ENCODE data around the gene SMIM36.
"Not testable (repeated sequence)": the region's sequence is repeated elsewhere in the genome, so short reads cannot be mapped to it uniquely, and the experiment has no call there.

Gene SMIM36

DNA sequence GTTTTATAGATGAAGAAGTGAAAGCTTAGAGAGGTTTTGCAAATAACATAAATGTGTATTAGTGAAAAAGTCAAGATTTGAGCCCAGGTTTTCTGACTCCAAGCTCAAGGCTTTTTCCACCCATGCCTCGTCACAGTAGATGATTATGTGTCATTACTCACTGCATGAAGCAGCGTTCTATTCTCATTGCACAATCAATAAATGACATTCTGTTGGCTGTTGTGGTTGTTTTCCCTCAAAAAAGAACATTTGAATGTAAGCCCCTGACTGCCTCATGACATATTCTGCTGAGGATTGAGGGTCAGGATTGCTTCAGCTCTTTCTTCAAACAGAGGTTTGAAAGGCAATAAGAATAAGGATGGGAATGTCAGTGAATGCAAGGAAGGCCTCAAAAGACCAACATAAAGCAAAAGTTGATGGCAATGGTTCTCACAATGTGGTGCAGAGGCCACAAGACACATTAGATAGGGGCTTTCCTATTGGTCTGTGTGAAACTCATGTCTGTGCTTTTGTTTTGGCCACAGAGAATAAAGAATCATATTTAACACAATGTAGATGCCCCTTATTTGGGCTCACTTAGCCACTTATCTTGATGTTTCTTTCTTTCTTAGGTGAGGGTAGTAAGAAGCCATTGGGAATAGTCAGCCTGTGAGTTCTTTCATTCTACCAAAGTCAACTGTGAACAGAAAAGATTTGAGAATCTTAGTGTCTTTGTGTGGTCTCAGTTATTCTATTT, 84.2 kb downstream of the SMIM36 start:
- ATAC-seq, result no peak
- TF ChIP-seq, protein P1, sequence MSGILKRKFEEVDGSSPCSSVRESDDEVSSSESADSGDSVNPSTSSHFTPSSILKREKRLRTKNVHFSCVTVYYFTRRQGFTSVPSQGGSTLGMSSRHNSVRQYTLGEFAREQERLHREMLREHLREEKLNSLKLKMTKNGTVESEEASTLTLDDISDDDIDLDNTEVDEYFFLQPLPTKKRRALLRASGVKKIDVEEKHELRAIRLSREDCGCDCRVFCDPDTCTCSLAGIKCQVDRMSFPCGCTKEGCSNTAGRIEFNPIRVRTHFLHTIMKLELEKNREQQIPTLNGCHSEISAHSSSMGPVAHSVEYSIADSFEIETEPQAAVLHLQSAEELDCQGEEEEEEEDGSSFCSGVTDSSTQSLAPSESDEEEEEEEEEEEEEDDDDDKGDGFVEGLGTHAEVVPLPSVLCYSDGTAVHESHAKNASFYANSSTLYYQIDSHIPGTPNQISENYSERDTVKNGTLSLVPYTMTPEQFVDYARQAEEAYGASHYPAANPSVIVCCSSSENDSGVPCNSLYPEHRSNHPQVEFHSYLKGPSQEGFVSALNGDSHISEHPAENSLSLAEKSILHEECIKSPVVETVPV (CRISPR knock-in tag; IDR thresholded peaks at IDR 0.05), result no peak
- no peak for TF ChIP-seq TOX (CRISPR knock-in tag; IDR thresholded peaks at IDR 0.05; ENCODE audit: borderline replicate concordance)
- no peak for TF ChIP-seq ZNF70 (CRISPR knock-in tag; IDR thresholded peaks at IDR 0.05)
- TF ChIP-seq ZFP3 (CRISPR knock-in tag; IDR thresholded peaks at IDR 0.05), result no peak
- TF ChIP-seq ESRRG (CRISPR knock-in tag; IDR thresholded peaks at IDR 0.05), result no peak
- TF ChIP-seq, protein P2, sequence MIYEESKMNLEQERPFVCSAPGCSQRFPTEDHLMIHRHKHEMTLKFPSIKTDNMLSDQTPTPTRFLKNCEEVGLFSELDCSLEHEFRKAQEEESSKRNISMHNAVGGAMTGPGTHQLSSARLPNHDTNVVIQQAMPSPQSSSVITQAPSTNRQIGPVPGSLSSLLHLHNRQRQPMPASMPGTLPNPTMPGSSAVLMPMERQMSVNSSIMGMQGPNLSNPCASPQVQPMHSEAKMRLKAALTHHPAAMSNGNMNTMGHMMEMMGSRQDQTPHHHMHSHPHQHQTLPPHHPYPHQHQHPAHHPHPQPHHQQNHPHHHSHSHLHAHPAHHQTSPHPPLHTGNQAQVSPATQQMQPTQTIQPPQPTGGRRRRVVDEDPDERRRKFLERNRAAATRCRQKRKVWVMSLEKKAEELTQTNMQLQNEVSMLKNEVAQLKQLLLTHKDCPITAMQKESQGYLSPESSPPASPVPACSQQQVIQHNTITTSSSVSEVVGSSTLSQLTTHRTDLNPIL (CRISPR knock-in tag; IDR thresholded peaks at IDR 0.05; ENCODE audit: low read depth), result no peak
- TF ChIP-seq ISL1 (CRISPR knock-in tag; IDR thresholded peaks at IDR 0.05), result no peak
- TF ChIP-seq CSDC2 (CRISPR knock-in tag; IDR thresholded peaks at IDR 0.05), result no peak
- no peak for TF ChIP-seq ZNF8 (CRISPR knock-in tag; IDR thresholded peaks at IDR 0.05)
- no peak for TF ChIP-seq RARB (CRISPR knock-in tag; IDR thresholded peaks at IDR 0.05)
- TF ChIP-seq BACH2 (CRISPR knock-in tag; IDR thresholded peaks at IDR 0.05; ENCODE audit: borderline replicate concordance), result no peak
- TF ChIP-seq OSR1 (CRISPR knock-in tag; IDR thresholded peaks at IDR 0.05), result no peak
- no peak for TF ChIP-seq ZFP30 (CRISPR knock-in tag; IDR thresholded peaks at IDR 0.05)
- TF ChIP-seq ZNF565 (CRISPR knock-in tag; conservative IDR thresholded peaks at IDR 0.05; ENCODE audit: low read depth), result no peak
- no peak for TF ChIP-seq ZC3H10 (CRISPR knock-in tag; IDR thresholded peaks at IDR 0.05)
- no peak for TF ChIP-seq SNAI2 (CRISPR knock-in tag; IDR thresholded peaks at IDR 0.05)
- no peak for TF ChIP-seq ARNTL (CRISPR knock-in tag; IDR thresholded peaks at IDR 0.05; ENCODE audit: borderline replicate concordance, low read depth)

DNA sequence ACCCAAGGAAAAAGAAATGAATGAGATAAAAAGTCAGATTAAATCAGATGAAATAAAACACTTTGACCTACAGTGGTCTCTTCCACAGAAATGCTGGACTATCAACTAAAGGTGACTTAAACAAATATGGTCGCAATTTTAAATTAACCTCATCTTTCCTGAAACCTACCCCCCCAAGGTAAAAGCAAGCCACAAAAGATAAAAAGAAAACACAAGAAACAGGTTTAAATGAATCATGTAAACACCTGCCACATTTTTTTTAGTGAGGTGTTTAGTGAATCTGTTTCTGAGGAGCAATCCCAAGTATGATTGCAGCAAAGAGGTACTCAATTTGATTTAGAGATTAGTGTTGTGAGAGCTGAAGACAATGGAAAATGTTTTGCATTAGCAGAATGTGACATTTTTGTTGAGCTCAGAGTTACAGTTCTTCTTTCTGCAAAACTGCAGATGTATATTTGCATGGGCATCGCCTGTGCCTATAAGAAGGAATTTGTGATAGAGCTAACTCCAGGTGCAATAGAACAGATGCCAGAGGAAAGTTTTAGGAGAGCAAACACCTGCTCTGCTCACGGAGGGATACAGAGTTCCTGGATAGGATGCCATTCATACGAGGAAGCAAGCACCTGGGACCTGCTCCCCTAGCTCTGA, 86.2 kb downstream of the SMIM36 start:
- no peak for TF ChIP-seq ZC3H10 (CRISPR knock-in tag; IDR thresholded peaks at IDR 0.05)
- ATAC-seq, result no peak

DNA sequence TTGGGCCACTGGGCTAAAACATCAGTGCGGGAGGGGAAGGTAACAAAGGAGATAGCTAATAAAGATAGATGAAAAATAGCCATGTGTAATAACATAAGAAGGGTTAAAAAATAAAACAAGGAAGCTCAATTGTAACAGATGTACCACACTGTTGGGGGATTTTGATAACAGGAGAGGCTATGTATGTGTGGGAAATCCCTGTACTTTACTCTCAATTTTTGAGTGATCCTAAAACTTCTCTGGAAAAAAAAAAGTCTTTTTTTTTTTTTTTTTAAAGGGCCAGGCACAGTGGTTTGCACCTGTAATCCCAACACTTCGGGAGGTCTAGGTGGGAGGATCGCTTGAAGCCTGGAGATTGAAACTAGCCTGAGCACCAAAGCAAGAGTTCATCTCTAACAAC, 87.7 kb downstream of the SMIM36 start:
- TF ChIP-seq SNAI2 (CRISPR knock-in tag; IDR thresholded peaks at IDR 0.05) (no peak), ZC3H10 (CRISPR knock-in tag; IDR thresholded peaks at IDR 0.05) (no peak), ARNTL (CRISPR knock-in tag; IDR thresholded peaks at IDR 0.05; ENCODE audit: borderline replicate concordance, low read depth) (no peak), ZNF70 (CRISPR knock-in tag; IDR thresholded peaks at IDR 0.05) (no peak), OSR1 (CRISPR knock-in tag; IDR thresholded peaks at IDR 0.05) (no peak), TCF4 (CRISPR knock-in tag; IDR thresholded peaks at IDR 0.05; ENCODE audit: borderline replicate concordance) (no peak), ZNF8 (CRISPR knock-in tag; IDR thresholded peaks at IDR 0.05) (no peak), ESRRG (CRISPR knock-in tag; IDR thresholded peaks at IDR 0.05) (no peak), PPARA (CRISPR knock-in tag; IDR thresholded peaks at IDR 0.05; ENCODE audit: borderline replicate concordance) (no peak), RARB (CRISPR knock-in tag; IDR thresholded peaks at IDR 0.05) (no peak), ZNF565 (CRISPR knock-in tag; conservative IDR thresholded peaks at IDR 0.05; ENCODE audit: low read depth) (no peak), ZFP3 (CRISPR knock-in tag; IDR thresholded peaks at IDR 0.05) (no peak)
- TF ChIP-seq, protein P3, sequence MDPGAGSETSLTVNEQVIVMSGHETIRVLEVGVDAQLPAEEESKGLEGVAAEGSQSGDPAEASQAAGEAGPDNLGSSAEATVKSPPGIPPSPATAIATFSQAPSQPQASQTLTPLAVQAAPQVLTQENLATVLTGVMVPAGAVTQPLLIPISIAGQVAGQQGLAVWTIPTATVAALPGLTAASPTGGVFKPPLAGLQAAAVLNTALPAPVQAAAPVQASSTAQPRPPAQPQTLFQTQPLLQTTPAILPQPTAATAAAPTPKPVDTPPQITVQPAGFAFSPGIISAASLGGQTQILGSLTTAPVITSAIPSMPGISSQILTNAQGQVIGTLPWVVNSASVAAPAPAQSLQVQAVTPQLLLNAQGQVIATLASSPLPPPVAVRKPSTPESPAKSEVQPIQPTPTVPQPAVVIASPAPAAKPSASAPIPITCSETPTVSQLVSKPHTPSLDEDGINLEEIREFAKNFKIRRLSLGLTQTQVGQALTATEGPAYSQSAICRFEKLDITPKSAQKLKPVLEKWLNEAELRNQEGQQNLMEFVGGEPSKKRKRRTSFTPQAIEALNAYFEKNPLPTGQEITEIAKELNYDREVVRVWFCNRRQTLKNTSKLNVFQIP (CRISPR knock-in tag; IDR thresholded peaks at IDR 0.05; ENCODE audit: borderline replicate concordance, low read depth), result no peak
- TF ChIP-seq, protein P4, sequence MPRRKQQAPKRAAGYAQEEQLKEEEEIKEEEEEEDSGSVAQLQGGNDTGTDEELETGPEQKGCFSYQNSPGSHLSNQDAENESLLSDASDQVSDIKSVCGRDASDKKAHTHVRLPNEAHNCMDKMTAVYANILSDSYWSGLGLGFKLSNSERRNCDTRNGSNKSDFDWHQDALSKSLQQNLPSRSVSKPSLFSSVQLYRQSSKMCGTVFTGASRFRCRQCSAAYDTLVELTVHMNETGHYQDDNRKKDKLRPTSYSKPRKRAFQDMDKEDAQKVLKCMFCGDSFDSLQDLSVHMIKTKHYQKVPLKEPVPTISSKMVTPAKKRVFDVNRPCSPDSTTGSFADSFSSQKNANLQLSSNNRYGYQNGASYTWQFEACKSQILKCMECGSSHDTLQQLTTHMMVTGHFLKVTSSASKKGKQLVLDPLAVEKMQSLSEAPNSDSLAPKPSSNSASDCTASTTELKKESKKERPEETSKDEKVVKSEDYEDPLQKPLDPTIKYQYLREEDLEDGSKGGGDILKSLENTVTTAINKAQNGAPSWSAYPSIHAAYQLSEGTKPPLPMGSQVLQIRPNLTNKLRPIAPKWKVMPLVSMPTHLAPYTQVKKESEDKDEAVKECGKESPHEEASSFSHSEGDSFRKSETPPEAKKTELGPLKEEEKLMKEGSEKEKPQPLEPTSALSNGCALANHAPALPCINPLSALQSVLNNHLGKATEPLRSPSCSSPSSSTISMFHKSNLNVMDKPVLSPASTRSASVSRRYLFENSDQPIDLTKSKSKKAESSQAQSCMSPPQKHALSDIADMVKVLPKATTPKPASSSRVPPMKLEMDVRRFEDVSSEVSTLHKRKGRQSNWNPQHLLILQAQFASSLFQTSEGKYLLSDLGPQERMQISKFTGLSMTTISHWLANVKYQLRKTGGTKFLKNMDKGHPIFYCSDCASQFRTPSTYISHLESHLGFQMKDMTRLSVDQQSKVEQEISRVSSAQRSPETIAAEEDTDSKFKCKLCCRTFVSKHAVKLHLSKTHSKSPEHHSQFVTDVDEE (CRISPR knock-in tag; IDR thresholded peaks at IDR 0.05), result no peak
- no peak for ATAC-seq

DNA sequence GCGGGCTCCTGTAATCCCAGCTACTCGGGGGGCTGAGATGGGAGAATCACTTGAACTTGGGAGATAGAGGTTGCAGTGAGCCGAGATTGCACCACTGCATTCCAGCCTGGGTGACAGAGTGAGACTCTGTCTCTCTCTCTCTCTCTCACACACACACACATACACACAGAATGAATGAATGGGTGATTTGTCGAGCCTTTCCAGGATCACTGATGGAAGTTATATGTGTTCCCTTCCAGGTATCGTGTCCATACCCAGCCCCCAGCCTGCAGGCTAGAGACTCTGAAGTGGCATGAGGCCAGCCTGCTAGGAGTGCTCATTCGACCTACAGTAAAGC, 88.5 kb downstream of the SMIM36 start:
- not testable (repeated sequence) for ATAC-seq
